ENCODE data around the gene DEFB119. TPM values are rescaled to one million over a fixed set of nuclear protein-coding genes. Genes with fewer than 3 reads are reported as not detected.

Gene DEFB119
- total and polyA plus RNA-seq, 8 donors = not detected

GRCh38 chr20:31418307-31418706 is 27.9 kb upstream of the DEFB119 start:
- H3K27ac ChIP-seq = no peak overlapping the region
- intact Hi-C loops (cut with DNase I; ENCODE audit: low total_unique reads) = no loop called here
- 75 to 88% (median 85%) methylated on average over 7 of the region's 7 CpGs for WGBS, 5 donors
- H3K9me3 ChIP-seq = no peaks in the 10 kb centered on the region
- no peaks in the 10 kb centered on the region for H3K4me1 ChIP-seq
- no peak for TF ChIP-seq POLR2AphosphoS5 (IDR thresholded peaks at IDR 0.05)
- no peak for TF ChIP-seq EP300 (IDR thresholded peaks at IDR 0.05)
- no peak for TF ChIP-seq POLR2A (IDR thresholded peaks at IDR 0.05)
- no peak for TF ChIP-seq CTCF (IDR thresholded peaks at IDR 0.05)
- no peaks in the 10 kb centered on the region for H3K27me3 ChIP-seq
- no peaks in the 10 kb centered on the region for H3K36me3 ChIP-seq
- no peak overlapping the region for H3K4me3 ChIP-seq
- DNase-seq = no peak

- no peaks in the 10 kb centered on the region for H3K27me3 ChIP-seq
- TF ChIP-seq POLR2A (IDR thresholded peaks at IDR 0.05) (no peak), EP300 (IDR thresholded peaks at IDR 0.05) (no peak), CTCF (IDR thresholded peaks at IDR 0.05) (no peak), POLR2AphosphoS5 (IDR thresholded peaks at IDR 0.05) (no peak)
- H3K4me1 ChIP-seq = no peaks in the 10 kb centered on the region
- no peak for DNase-seq
- no peak overlapping the region for H3K27ac ChIP-seq
- H3K36me3 ChIP-seq = no peaks in the 10 kb centered on the region
- no peaks in the 10 kb centered on the region for H3K9me3 ChIP-seq
- 82 to 91% (median 87%) methylated on average over 2 of the region's 2 CpGs for WGBS, 5 donors
- no peak overlapping the region for H3K4me3 ChIP-seq
- intact Hi-C loops (cut with DNase I; ENCODE audit: low total_unique reads) = no loop called here
Observed at GRCh38 chr20:31415653-31416052, 25.3 kb upstream of the DEFB119 start.

DNA sequence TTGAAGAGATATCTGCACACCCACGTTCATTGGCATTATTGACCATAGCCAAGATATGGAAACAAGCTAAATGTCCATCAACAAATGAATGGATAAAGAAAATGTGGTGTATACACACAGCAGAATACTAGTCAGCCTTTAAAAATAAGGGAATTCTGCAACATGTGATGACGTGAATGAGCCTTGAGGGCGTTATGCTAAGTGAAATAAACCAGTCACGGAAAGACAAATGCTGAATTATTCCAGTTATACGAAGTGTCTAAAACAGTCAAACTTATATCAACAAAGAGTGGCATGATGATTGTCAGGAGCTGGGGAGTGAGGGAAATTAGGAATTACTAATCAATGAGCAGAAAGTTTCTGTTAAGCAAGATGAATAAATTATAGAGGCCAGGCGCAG is 24.0 kb upstream of the DEFB119 start:
- Histone ChIP-seq H3K27ac (no peak overlapping the region), H3K36me3 (no peaks in the 10 kb centered on the region), H3K4me1 (no peaks in the 10 kb centered on the region), H3K27me3 (peaks cover 0 to 4% (median 0%) of the 10 kb centered on the region in 3 donors), H3K4me3 (no peak overlapping the region), H3K9me3 (peaks cover 0 to 5% (median 0%) of the 10 kb centered on the region in 4 donors)
- WGBS, 5 donors = 66 to 73% (median 73%) methylated on average over 6 of the region's 6 CpGs
- DNase-seq = no peak
- intact Hi-C loops (cut with DNase I; ENCODE audit: low total_unique reads) = no loop called here
- TF ChIP-seq POLR2A (IDR thresholded peaks at IDR 0.05) (no peak), POLR2AphosphoS5 (IDR thresholded peaks at IDR 0.05) (no peak), CTCF (IDR thresholded peaks at IDR 0.05) (no peak), EP300 (IDR thresholded peaks at IDR 0.05) (no peak)

DNA sequence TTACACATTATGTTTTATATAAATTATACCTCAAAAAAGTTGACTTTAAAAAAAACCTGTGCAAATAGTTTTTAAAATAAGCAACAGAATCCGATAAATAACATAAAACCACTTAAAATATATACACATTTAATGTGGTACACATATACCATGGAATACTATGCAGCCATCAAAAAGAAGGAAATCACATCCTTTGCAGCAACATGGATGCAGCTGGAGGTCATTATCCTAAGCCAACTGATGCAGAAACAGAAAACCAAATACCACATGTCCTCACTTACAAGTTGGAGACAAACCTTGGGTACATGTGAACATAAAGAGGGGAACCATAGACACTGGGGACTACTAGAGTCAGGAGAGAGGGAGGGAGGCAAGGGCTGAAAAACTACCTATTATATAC is 19.6 kb upstream of the DEFB119 start:
- peaks cover 0 to 5% (median 0%) of the 10 kb centered on the region in 4 donors for H3K9me3 ChIP-seq
- intact Hi-C loops (cut with DNase I; ENCODE audit: low total_unique reads) = no loop called here
- H3K27ac ChIP-seq = no peak overlapping the region
- H3K4me1 ChIP-seq = no peaks in the 10 kb centered on the region
- no peaks in the 10 kb centered on the region for H3K36me3 ChIP-seq
- DNase-seq = no peak
- H3K27me3 ChIP-seq = peaks cover 0 to 20% (median 0%) of the 10 kb centered on the region in 3 donors
- WGBS, 5 donors = 19 to 40% (median 31%) methylated on average over 1 of the region's 1 CpG
- TF ChIP-seq EP300 (IDR thresholded peaks at IDR 0.05) (no peak), CTCF (IDR thresholded peaks at IDR 0.05) (no peak), POLR2AphosphoS5 (IDR thresholded peaks at IDR 0.05) (no peak), POLR2A (IDR thresholded peaks at IDR 0.05) (no peak)
- H3K4me3 ChIP-seq = no peak overlapping the region
